Panc1 (cell line): ENCODE measurements around the gene ERCC6L.

Experiments
- CTCF ChIP-seq: fragments of 450-650 bp; IDR thresholded peaks from 2 replicates; pipeline ENCODE4 v1.5.1; 2017; ENCODE audit warnings: mild to moderate bottlenecking
- POLR2AphosphoS5 ChIP-seq: IDR thresholded peaks from 2 replicates; pipeline ENCODE4 v1.6.1; 2012; ENCODE audit warnings: mild to moderate bottlenecking, low read depth, low read length, moderate library complexity
- REST ChIP-seq, 2 experiments: IDR thresholded peaks; 2 replicates each; pipeline ENCODE4 v1.6.1; 2011 to 2012; ENCODE audit warnings: low read depth in 2 of 2, control low read depth in 1 of 2, low read length in 1 of 2, mild to moderate bottlenecking in 1 of 2, moderate library complexity in 1 of 2; ENCODE audit not compliant: insufficient read depth in 1 of 2
- TCF7L2 ChIP-seq: IDR thresholded peaks from 2 replicates; pipeline ENCODE4 v1.6.1; 2011; ENCODE audit warnings: mild to moderate bottlenecking, low read depth, low read length, inconsistent platforms

DNA sequence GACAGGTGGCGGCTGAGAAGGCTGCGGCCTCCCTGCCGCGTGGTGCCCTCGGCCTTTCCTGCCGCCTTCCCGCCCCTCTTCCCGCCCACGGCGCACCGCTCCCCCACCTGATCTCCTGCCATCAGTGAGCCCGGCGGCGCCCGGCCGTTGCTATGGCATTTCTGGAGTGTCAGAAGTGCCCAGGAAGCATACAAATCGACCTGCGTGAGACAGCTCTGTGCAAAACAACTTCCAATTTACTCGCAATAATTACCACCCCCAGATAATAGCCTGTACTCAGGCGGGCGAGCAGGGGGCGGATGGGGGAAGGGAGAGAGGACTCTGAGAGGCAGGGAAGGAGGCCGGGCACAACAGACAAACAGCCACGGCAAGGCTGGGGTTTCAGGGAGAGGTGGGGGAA, 16.6 kb upstream of the ERCC6L start:
- TF ChIP-seq CTCF = no peak
- TF ChIP-seq REST (IDR thresholded peaks at IDR 0.05; ENCODE audit: insufficient read depth in 1 of 2, low read depth in 2 of 2, low read length in 1 of 2) = no peak
- TF ChIP-seq POLR2AphosphoS5 = no peak
- no peak for TF ChIP-seq TCF7L2
